B cell (primary cell): ENCODE results near the gene GCHFR. TPM values are rescaled to one million over a fixed set of nuclear protein-coding genes. Genes with fewer than 3 reads are reported as not detected.

Source experiments
- ATAC-seq: fragments of 200-7000 bp; cut with Tn5 transposase; one replicate; pipeline ENCODE4 v1.10.0; 2021; ENCODE audit warnings: low read depth, mild to moderate bottlenecking, moderate number of reproducible peaks, moderate library complexity
- CTCF ChIA-PET: fragments of 350-600 bp; sonication (Branson Sonifier 250); formaldehyde crosslinking; loops from one replicate; lab custom pipeline; 2021; ENCODE audit warnings: antibody characterized with exemption, inconsistent platforms; lab: Charles Lee
- POLR2A ChIA-PET: fragments of 350-600 bp; sonication (Branson Sonifier 250); formaldehyde crosslinking; loops from one replicate; lab custom pipeline; 2021; ENCODE audit warnings: antibody characterized with exemption; lab: Charles Lee
- DNase-seq: peaks from one replicate; pipeline ENCODE4 v3.0.0; 2013
- H2AFZ ChIP-seq: 2 replicates; pipeline ENCODE4 v1.6.1; 2012; ENCODE audit warnings: mild to moderate bottlenecking, low read depth, low read length; ENCODE audit not compliant: insufficient read depth, poor library complexity, severe bottlenecking
- H3K27ac ChIP-seq, 2 donors: 1 replicate in 1 of 2; 2 replicates in 1 of 2; pipeline ENCODE4 v1.5.1; 2012 to 2013; ENCODE audit warnings: low read length in 2 of 2, mild to moderate bottlenecking in 2 of 2, moderate library complexity in 1 of 2
- H3K27me3 ChIP-seq, 4 experiments: fragments of 200-600 bp in 1 of 4; sonication (generic) in 1 of 4; replicated peaks in 1 of 4; 1 replicate in 2 of 4; 2 replicates in 2 of 4; pipeline versions ENCODE4 v1.6.1 to v1.7.0; 2013 to 2016; ENCODE audit warnings: low read length in 3 of 4, mild to moderate bottlenecking in 2 of 4, mixed read lengths in 1 of 4, moderate library complexity in 1 of 4; ENCODE audit not compliant: insufficient read depth in 4 of 4, control insufficient read depth in 3 of 4; ENCODE audit errors: control extremely low read depth in 1 of 4
- H3K36me3 ChIP-seq, 2 experiments: replicated peaks in 1 of 2; 1 replicate in 1 of 2; 2 replicates in 1 of 2; pipeline versions ENCODE4 v1.6.1 to v1.7.1; 2013; ENCODE audit warnings: low read length in 1 of 2; ENCODE audit not compliant: insufficient read depth in 2 of 2, control insufficient read depth in 1 of 2; ENCODE audit errors: control extremely low read depth in 1 of 2, extremely low read depth in 1 of 2
- H3K4me1 ChIP-seq, 2 donors: fragments of 200-600 bp in 1 of 2; sonication (generic) in 1 of 2; 1 replicate in 1 of 2; 2 replicates in 1 of 2; pipeline versions ENCODE4 v1.5.1 to v1.6.1; 2013 to 2017; ENCODE audit warnings: low read length in 2 of 2; ENCODE audit not compliant: control insufficient read depth in 2 of 2, insufficient read depth in 2 of 2
- H3K4me2 ChIP-seq: replicated peaks from 2 replicates; pipeline ENCODE3; 2012; ENCODE audit warnings: mild to moderate bottlenecking, low read depth, low read length; ENCODE audit not compliant: poor library complexity, severe bottlenecking
- H3K4me3 ChIP-seq, 5 experiments: fragments of 200-600 bp in 1 of 5; sonication (generic) in 1 of 5; 1 replicate in 3 of 5; 2 replicates in 2 of 5; pipeline versions ENCODE4 v1.5.1 to v1.7.0; 2011 to 2016; ENCODE audit warnings: low read length in 4 of 5, mild to moderate bottlenecking in 4 of 5, low read depth in 2 of 5, control low read depth in 1 of 5, moderate library complexity in 1 of 5; ENCODE audit not compliant: insufficient read depth in 1 of 5; ENCODE audit errors: control extremely low read depth in 1 of 5, extremely low read depth in 1 of 5
- H3K79me2 ChIP-seq: fragments of 200-600 bp; sonication (generic); one replicate; pipeline ENCODE4 v1.6.0; 2016; ENCODE audit warnings: low read length; ENCODE audit not compliant: control insufficient read depth, insufficient read depth
- H3K9ac ChIP-seq: fragments of 200-600 bp; sonication (generic); 2 replicates; pipeline ENCODE4 v1.6.1; 2017; ENCODE audit warnings: mild to moderate bottlenecking, low read length, moderate library complexity
- H3K9me3 ChIP-seq, 3 donors: one replicate each; pipeline versions ENCODE4 v1.6.1 to v1.7.1; 2013; ENCODE audit warnings: low read length in 2 of 3; ENCODE audit not compliant: control insufficient read depth in 2 of 3, insufficient read depth in 1 of 3; ENCODE audit errors: control extremely low read depth in 1 of 3
- H4K20me1 ChIP-seq: 2 replicates; pipeline ENCODE4 v1.6.0; 2012; ENCODE audit warnings: mild to moderate bottlenecking, low read length; ENCODE audit not compliant: insufficient read depth, control insufficient read depth, poor library complexity, severe bottlenecking
- H3K27ac Mint-ChIP-seq: one replicate; pipeline ENCODE4 v1.8.0; 2021; ENCODE audit warnings: mixed read lengths
- H3K27me3 Mint-ChIP-seq: one replicate; pipeline ENCODE4 v1.8.0; 2021; ENCODE audit warnings: mixed read lengths
- H3K4me1 Mint-ChIP-seq: one replicate; pipeline ENCODE4 v1.8.0; 2021; ENCODE audit warnings: mixed read lengths
- H3K4me3 Mint-ChIP-seq: one replicate; pipeline ENCODE4 v1.8.0; 2021; ENCODE audit warnings: mixed read lengths
- H3K9me3 Mint-ChIP-seq: one replicate; pipeline ENCODE4 v1.8.0; 2022; ENCODE audit warnings: mixed read lengths; ENCODE audit not compliant: insufficient read depth
- EZH2 ChIP-seq: IDR thresholded peaks from 2 replicates; pipeline ENCODE4 v1.6.1; 2012; ENCODE audit warnings: borderline replicate concordance, low read depth, mild to moderate bottlenecking, moderate library complexity, low read length; ENCODE audit not compliant: insufficient read depth, poor library complexity, severe bottlenecking
- WGBS: methylation state at CpG from one replicate; pipeline ENCODE4 v1.1.5; 2013; ENCODE audit warnings: missing lambda C conversion rate; ENCODE audit not compliant: insufficient coverage; 5-methylcytosine and 5-hydroxymethylcytosine counted together
- intact Hi-C: fragments of 100-400 bp; cut with micrococcal nuclease; formaldehyde crosslinking; loops from one replicate; pipeline ENCODE4 v1.10.0; 2022
- polyA plus RNA-seq: library from polyadenylated mRNA; depleted of rRNA; stranded (reverse); fragments of >200 nt; gene quantifications from 2 replicates; pipeline ENCODE4 v1.2.3, GENCODE V29; 2012
- total RNA-seq, 2 donors: library from RNA; stranded (reverse); fragments of 120-200 nt in 1 of 2; gene quantifications; 1 replicate in 1 of 2; 2 replicates in 1 of 2; pipeline versions ENCODE4 v1.2.3 to v1.2.4, GENCODE V29; 2013 to 2022
- TF ChIP-seq, protein P1 (sequence below): fragments of 200-600 bp; IDR thresholded peaks from one replicate; pipeline ENCODE4 v1.8.0; 2022; ENCODE audit warnings: antibody characterized with exemption, mild to moderate bottlenecking

Gene GCHFR
- total and polyA plus RNA-seq, 2 donors (not counting 1 experiment from before 2014, with no cell fraction given) = 14.3 to 23.7 TPM

DNA sequence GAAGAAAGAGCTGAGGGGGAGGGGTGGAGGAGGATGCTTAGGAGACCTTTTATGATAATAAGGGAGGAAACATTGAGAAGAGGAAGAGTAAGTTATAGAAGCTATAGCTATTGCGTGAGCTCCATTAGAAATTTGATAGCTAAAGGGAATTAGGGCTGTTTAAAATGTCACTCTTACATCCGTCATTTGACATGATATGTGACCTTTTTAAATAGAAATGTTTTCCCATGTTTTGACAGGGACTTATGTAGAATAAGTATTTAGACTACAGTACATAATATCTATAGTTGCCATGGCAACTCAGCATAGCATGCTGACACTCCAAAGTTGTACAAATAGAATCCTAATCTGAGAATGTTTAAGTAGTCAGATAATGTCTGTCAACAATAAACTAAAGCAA, 49.7 kb upstream of the GCHFR start:
- Mint-ChIP-seq H3K27me3 (no peaks in the 10 kb centered on the region), H3K27ac (no peak overlapping the region), H3K4me3 (no peak overlapping the region), H3K9me3 (no peaks in the 10 kb centered on the region), H3K4me1 (no peaks in the 10 kb centered on the region)
- H3K27me3 ChIP-seq = no peaks in the 10 kb centered on the region
- intact Hi-C loops = no loop called here
- DNase-seq = no peak
- H3K9me3 ChIP-seq = no peaks in the 10 kb centered on the region
- no peaks in the 10 kb centered on the region for H4K20me1 ChIP-seq
- no peaks in the 10 kb centered on the region for H3K79me2 ChIP-seq
- TF ChIP-seq, protein P1, sequence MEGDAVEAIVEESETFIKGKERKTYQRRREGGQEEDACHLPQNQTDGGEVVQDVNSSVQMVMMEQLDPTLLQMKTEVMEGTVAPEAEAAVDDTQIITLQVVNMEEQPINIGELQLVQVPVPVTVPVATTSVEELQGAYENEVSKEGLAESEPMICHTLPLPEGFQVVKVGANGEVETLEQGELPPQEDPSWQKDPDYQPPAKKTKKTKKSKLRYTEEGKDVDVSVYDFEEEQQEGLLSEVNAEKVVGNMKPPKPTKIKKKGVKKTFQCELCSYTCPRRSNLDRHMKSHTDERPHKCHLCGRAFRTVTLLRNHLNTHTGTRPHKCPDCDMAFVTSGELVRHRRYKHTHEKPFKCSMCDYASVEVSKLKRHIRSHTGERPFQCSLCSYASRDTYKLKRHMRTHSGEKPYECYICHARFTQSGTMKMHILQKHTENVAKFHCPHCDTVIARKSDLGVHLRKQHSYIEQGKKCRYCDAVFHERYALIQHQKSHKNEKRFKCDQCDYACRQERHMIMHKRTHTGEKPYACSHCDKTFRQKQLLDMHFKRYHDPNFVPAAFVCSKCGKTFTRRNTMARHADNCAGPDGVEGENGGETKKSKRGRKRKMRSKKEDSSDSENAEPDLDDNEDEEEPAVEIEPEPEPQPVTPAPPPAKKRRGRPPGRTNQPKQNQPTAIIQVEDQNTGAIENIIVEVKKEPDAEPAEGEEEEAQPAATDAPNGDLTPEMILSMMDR = no peak
- TF ChIP-seq EZH2 = no peak
- no peak for ATAC-seq
- WGBS = 100% methylated on average over 1 of the region's 2 CpGs
- H3K4me1 ChIP-seq = no peaks in the 10 kb centered on the region
- POLR2A ChIA-PET = interaction anchor here (0.6 kb wide), 1 partner anchor 35 kb away, joined by 7 read pairs; no protein-coding TSS in a partner anchor
- no peak overlapping the region for H2AFZ ChIP-seq
- peaks cover 0 to 1% of the 10 kb centered on the region in 2 experiments for H3K36me3 ChIP-seq
- CTCF ChIA-PET = interaction anchor here (1.0 to 1.4 kb wide), 2 partner anchors 68 to 82 kb away, joined by 3 to 5 read pairs; no protein-coding TSS in a partner anchor
- no peak overlapping the region for H3K9ac ChIP-seq
- H3K4me2 ChIP-seq = no peak overlapping the region
- H3K27ac ChIP-seq = no peak overlapping the region
- H3K4me3 ChIP-seq = no peak overlapping the region

DNA sequence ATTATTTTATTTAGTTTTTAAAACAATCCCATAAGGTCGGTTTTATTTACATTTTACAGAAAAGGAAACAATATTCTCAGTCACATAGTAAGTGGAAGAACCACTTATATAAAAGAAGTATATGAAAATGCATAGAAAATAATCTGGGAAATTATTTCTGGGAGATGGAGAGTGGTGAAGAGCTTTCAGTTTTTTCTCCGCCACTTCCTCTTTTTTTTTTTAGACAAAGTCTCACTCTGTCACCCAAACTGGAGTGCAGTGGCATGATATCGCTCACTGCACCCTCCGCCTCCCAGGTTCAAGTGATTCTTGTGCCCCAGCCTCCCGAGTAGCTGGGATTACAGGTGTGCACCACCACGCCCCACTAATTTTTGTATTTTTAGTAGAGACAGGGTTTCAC, 47.7 kb upstream of the GCHFR start:
- H4K20me1 ChIP-seq = no peaks in the 10 kb centered on the region
- intact Hi-C loops = no loop called here
- no peak for ATAC-seq
- no peak overlapping the region for H3K4me2 ChIP-seq
- H3K9ac ChIP-seq = no peak overlapping the region
- no peaks in the 10 kb centered on the region for H3K79me2 ChIP-seq
- H3K9me3 ChIP-seq = no peaks in the 10 kb centered on the region
- H3K27ac ChIP-seq = no peak overlapping the region
- Mint-ChIP-seq H3K4me1 (no peaks in the 10 kb centered on the region), H3K9me3 (no peaks in the 10 kb centered on the region), H3K27ac (no peak overlapping the region), H3K4me3 (no peak overlapping the region), H3K27me3 (no peaks in the 10 kb centered on the region)
- ChIA-PET CTCF (interaction anchor here (0.6 to 1.3 kb wide), 2 partner anchors 9 to 31 kb away, joined by 3 read pairs; no protein-coding TSS in a partner anchor), POLR2A (no interaction called here)
- H3K36me3 ChIP-seq = peaks cover 0 to 1% of the 10 kb centered on the region in 2 experiments
- H2AFZ ChIP-seq = no peak overlapping the region
- 100% methylated on average over 3 of the region's 6 CpGs for WGBS
- TF ChIP-seq, protein P1 = no peak
- no peak for TF ChIP-seq EZH2
- H3K27me3 ChIP-seq = no peaks in the 10 kb centered on the region
- no peaks in the 10 kb centered on the region for H3K4me1 ChIP-seq
- no peak for DNase-seq
- no peak overlapping the region for H3K4me3 ChIP-seq
